GM18873 (cell line): ENCODE measurements around the gene ETFA.
"Not testable (repeated sequence)": the region's sequence is repeated elsewhere in the genome, so short reads cannot be mapped to it uniquely, and the experiment has no call there.

Source experiments
- ATAC-seq: cut with Tn5 transposase; IDR thresholded peaks from one replicate; pipeline ENCODE4 v1.9.1; 2021; ENCODE audit warnings: mild to moderate bottlenecking, moderate library complexity, moderate number of reproducible peaks; ENCODE audit not compliant: unreplicated experiment, low FRiP score

The ETFA gene

DNA sequence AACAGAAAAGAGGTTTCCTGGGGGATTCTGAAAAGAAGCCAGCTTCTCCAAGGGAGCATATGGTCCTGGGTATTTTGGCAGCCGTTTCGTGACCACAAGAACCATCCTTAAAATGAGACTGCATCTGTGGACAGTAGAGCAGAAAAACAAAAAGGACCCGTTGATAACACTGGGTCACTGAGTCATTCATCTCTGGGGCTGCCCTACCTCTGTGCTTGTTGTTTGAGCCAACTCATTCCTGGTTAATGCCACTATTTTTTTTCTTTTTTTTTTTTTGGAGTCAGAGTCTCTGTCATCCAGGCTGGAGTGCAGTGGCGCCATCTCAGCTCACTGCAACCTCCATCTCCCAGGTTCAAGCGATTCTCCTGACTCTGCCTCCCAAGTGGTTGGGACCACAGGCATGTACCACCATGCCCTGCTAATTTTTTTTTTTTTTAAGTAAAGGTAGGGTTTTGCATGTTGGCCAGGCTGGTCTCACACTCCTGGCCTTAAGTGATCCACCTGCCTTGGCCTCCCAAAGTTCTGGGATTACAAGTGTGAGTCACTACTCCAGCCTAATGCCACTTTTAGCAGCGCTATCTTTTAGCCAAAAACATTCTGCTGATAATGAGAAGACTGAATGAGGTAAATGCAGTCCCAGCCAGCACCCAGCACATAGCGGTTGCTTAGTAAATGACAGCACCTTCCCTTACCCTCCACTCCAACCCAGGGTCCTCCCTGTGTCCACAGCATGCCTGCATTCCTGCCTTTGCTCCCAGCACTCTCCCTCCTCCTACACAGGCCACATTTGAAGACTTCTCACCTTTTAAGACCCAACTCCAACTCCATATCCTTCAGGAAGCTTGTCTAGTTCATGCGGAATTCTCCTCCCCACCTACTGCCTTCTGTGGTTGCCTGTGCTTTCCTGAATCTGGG lies 16.2 kb upstream of the ETFA start:
- ATAC-seq, result no peak

GRCh38 chr15:76325704-76326103 lies 14.4 kb upstream of the ETFA start:
- no peak for ATAC-seq

DNA sequence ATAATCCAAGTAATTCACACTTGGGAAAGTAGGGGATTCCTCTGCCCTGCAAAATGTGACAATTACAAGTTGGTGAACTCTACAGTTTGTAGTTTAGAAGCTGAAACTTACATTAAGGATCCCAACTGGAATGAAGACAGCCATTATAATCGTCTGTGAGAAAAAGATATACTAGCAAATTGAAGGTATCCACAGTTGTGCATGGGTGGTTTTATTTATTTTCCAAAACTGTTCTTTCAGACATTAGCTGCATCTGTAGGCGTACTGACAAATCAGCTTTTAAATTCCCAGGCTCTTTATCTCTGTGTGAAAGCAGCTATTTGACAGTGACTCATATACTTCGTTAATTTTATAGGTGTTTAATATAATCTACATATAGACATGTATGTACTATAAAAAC lies 12.8 kb upstream of the ETFA start:
- ATAC-seq, result no peak

- no peak for ATAC-seq
These were observed 10.3 kb upstream of the ETFA start for GRCh38 chr15:76321602-76322001.

GRCh38 chr15:76321171-76321570 lies 9.9 kb upstream of the ETFA start:
- ATAC-seq, result no peak

DNA sequence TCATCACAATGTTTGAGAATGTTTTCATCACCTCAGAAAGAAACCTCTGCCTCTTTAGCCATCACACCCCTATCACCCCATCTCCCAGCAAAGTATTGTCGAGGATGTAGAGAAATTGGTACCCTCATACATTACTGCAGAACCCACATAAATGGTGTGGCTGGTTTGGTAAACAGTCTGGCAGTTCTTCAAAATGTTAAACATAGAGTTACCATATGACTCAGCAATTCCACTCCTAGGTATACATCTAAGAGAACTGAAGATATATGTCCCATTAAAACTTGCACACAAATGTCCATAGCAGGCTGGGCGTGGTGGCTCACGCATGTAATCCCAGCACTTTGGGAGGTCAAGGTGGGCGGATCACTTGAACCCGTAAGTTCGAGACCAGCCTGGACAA lies 8.7 kb upstream of the ETFA start:
- no peak for ATAC-seq

GRCh38 chr15:76313731-76314130 lies 2.5 kb upstream of the ETFA start:
- no peak for ATAC-seq

DNA sequence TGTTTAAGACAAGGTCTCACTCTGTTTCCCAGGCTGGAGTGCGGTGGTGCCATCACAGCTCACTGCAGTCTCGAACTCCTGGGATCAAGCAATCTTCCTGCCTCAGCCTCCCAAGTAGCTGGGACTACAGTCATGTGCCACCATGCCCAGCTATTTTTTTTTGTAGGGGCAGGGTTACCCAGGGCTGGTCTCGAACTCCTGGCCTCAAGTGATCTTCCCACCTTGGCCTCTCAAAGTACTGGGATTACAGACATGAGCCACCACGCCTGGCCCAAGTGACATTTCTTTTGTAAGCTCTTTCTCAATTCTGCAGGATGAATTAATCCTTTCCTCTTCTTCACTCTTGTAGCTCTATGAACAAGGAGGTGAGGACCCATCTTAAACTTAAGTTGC lies 1.9 kb upstream of the ETFA start:
- not testable (repeated sequence) for ATAC-seq

DNA sequence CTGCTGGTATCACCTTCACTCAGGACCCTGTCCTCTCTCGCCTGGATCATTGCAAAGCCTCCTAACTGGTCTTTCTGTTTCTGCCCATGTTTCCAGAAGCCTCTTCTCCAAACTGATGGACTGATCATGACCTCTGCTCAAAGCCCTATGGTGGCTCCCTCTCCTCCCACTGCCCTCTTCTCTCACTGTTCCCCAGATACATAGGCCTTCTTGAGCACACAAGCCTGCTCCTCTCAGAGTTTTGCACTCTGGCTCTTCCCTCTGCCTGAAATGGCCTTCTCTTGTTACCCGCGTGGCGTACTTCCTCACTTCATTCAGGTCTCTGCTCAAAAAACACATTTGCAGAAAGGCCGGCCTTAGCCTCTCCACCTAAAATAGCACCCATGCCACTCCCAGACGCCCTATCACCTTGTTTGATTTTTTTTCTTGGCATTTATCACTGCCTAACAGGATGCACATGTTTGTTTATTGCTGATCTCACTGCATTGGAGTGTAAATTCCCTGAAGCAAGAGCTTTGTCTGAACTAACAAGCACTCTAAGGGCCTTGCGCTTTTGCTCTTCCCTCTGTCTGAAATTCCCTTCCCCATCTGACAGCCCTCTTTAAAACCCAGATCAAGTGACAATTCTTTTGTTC lies 1.4 kb upstream of the ETFA start:
- no peak for ATAC-seq

DNA sequence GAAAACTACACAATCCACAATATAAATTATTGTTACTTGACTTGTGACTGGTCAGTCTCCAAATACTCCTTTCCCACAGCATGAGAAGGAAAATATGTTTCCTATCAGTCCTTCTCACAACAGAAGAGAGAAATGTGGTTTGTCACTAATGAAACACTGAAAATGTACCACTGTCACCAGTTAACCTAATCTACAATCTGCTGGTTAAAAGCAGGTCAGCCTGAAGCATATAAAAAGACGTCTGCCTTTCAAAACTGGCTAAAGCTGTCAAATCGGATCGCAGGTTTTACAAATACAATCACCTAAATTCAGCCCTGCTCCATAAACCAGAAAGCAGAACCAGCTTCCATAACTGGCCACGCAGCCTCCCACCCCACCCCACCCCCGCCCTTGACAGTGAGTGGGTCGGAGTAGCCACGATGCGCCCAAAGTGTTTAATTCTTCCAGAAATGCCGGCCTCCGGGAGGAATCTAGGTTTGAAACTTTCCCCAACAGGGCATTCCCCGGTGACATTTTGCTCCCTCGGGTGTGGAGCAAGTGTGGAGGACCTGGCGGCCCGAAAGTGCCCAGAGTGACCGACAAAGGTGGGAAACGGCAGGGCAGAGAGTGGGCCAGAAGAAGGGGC lies 682 bp downstream of the ETFA start:
- no peak for ATAC-seq

DNA sequence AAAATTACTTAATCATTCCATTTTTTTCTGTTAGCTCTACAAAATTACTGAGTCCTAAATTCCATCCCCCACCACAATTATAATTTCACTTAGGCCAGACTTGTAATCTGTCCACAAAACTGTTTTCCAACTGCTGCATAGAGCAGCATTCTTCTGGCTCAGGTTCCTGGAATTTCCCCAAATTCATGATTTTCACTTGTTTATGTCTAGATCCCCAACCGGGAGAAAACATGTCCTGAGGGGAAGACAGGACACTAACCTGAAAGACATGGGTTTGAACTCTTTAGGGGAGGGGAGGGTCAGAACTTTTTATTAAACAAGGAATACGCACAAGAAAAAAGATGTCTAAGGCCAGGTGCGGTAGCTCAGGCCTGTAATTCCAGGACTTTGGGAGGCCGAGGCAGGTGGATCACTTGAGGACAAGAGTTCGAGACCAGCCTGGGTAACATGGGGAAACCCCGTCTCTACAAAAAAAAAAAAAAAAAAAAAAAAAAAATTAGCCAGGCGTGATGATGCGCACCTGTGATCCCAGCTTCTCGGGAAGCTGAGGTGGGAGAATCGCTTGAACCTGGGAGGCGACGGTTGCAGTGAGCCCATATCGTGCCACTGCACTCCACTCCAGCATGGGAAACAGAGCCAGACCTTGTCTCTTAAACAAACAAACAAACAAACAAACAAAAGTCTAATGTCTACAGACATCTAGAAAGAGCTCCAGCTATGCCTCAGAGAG lies 1.5 kb downstream of the ETFA start:
- no peak for ATAC-seq

- ATAC-seq, result no peak
These were observed 7.4 kb downstream of the ETFA start for GRCh38 chr15:76303909-76304308.

GRCh38 chr15:76299786-76300185 lies 11.5 kb downstream of the ETFA start:
- no peak for ATAC-seq

GRCh38 chr15:76298986-76299385 lies 12.3 kb downstream of the ETFA start:
- ATAC-seq, result no peak

DNA sequence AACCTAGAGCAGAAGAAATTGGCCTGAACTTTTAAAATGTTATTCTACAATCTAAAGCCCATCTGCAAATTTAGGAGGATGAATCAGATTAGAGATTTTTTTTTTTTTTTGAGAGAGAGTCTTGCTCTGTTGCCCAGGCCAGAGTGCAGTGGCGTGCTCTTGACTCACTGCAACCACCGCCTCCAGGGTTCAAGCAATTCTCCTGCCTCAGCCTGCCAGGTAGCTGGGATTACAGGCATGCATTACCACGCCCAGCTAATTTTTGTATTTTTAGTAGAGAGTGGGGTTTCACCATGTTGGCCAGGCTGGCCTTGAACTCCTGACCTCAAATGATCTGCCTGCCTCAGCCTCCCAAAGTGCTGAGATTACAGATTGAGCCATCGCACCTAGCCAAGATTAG lies 13.3 kb downstream of the ETFA start:
- not testable (repeated sequence) for ATAC-seq

GRCh38 chr15:76296849-76297248 lies 14.4 kb downstream of the ETFA start:
- no peak for ATAC-seq

- not testable (repeated sequence) for ATAC-seq
These were observed 16.8 kb downstream of the ETFA start for GRCh38 chr15:76294463-76294862.

GRCh38 chr15:76293361-76293760 lies 17.9 kb downstream of the ETFA start:
- no peak for ATAC-seq

DNA sequence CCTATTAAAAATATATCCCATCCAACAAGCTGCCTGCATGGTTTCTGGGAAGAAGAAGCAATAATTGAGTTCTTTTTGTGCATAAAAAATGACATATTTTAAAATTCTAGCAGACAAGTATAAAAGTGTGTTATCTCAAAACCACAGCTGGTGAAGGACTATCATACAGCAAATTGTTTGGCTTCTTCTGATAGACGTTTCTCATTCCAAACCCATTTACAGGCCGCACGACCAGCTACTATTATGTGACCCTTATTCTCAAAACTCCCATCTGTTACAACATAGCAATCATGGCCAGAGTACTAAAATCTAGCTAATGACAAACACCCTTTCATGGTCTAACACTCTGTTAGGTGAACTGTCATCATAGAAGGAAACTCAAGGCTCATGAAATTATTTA lies 21.7 kb downstream of the ETFA start:
- no peak for ATAC-seq

DNA sequence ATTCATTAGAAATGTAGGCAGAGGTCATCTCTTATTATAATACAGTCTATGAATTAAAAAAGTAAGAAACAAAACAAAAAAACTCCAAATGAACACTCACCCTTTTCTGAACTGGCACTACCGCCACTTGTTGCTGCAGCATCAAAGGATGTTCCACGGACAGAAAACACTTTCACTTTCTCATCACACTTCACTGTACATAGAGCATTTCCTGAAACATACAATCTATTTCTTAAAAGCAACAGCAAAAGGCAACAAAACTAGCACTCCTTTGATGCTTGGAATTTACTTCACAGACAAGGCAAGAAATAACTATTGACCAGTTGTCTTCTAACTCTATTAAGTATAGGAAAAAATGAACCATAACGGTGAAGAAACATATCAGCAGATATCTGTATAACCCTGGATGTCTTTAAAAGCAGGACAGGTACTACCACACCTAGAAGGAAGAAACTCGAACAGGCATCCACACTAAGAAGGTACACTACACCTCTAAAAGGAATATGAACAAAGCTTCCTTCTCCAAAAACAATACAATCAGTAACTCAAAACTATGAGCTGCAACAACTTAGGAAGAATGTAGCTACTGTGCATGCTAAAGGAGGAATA lies 24.9 kb downstream of the ETFA start:
- ATAC-seq, result no peak
